Ovary (tissue), 3 donors: ENCODE results near the gene FAM20A.

Source experiments
- POLR2A ChIP-seq: fragments of 450-650 bp; IDR thresholded peaks from one replicate; pipeline ENCODE4 v1.6.1; 2017; ENCODE audit warnings: antibody characterized with exemption, mild to moderate bottlenecking, moderate library complexity
- TF ChIP-seq, protein P1 (sequence below), 3 donors: fragments of 450-650 bp in 2 of 3; fragments of 200-600 bp in 1 of 3; IDR thresholded peaks; one replicate each; pipeline versions ENCODE4 v1.5.1 to v1.8.0; 2016 to 2022; ENCODE audit warnings: antibody characterized with exemption in 3 of 3, mild to moderate bottlenecking in 1 of 3
- donor health status: DM: no; HTN: no; CAD: no.

- TF ChIP-seq POLR2A = no peak
- TF ChIP-seq, protein P1, sequence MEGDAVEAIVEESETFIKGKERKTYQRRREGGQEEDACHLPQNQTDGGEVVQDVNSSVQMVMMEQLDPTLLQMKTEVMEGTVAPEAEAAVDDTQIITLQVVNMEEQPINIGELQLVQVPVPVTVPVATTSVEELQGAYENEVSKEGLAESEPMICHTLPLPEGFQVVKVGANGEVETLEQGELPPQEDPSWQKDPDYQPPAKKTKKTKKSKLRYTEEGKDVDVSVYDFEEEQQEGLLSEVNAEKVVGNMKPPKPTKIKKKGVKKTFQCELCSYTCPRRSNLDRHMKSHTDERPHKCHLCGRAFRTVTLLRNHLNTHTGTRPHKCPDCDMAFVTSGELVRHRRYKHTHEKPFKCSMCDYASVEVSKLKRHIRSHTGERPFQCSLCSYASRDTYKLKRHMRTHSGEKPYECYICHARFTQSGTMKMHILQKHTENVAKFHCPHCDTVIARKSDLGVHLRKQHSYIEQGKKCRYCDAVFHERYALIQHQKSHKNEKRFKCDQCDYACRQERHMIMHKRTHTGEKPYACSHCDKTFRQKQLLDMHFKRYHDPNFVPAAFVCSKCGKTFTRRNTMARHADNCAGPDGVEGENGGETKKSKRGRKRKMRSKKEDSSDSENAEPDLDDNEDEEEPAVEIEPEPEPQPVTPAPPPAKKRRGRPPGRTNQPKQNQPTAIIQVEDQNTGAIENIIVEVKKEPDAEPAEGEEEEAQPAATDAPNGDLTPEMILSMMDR (IDR thresholded peaks at IDR 0.05) = no peak
Observed at GRCh38 chr17:68509141-68510057, 91.8 kb downstream of the FAM20A start.
